GM19193 (cell line): ENCODE measurements around the gene ITM2C.
A peak's percentile ranks its signal among the peaks of the same experiment; 100 is the strongest.

Source experiments
- POLR2A ChIP-seq: IDR thresholded peaks from 4 replicates; pipeline ENCODE4 v1.6.1; 2011; ENCODE audit not compliant: insufficient read depth, insufficient read length; ENCODE audit errors: extremely low read depth

Gene ITM2C

GRCh38 chr2:230864605-230865306, at the start of gene ITM2C:
TSS of gene ITM2C (plus strand) at chr2:230864942. CDS start at chr2:230865026, 84 bp downstream.
- peak; percentile 70 for TF ChIP-seq POLR2A

- TF ChIP-seq POLR2A = no peak
Observed at GRCh38 chr2:230815088-230815487, 49.7 kb upstream of the ITM2C start.

GRCh38 chr2:230816735-230817134, 48.0 kb upstream of the ITM2C start:
- TF ChIP-seq POLR2A = no peak

GRCh38 chr2:230819433-230819832, 45.3 kb upstream of the ITM2C start:
- no peak for TF ChIP-seq POLR2A

GRCh38 chr2:230821261-230821990, 43.3 kb upstream of the ITM2C start:
- no peak for TF ChIP-seq POLR2A

- TF ChIP-seq POLR2A = peak; percentile 30
Observed at GRCh38 chr2:230821991-230822520, 42.7 kb upstream of the ITM2C start.

- TF ChIP-seq POLR2A = peak; percentile 22
Observed at GRCh38 chr2:230823264-230823964, 41.3 kb upstream of the ITM2C start.

- no peak for TF ChIP-seq POLR2A
Observed at GRCh38 chr2:230824406-230824978, 40.2 kb upstream of the ITM2C start.

GRCh38 chr2:230825354-230825753, 39.4 kb upstream of the ITM2C start:
- TF ChIP-seq POLR2A = no peak

GRCh38 chr2:230827774-230828271, 36.9 kb upstream of the ITM2C start:
- TF ChIP-seq POLR2A = no peak

GRCh38 chr2:230828272-230828961, 36.3 kb upstream of the ITM2C start:
- no peak for TF ChIP-seq POLR2A

GRCh38 chr2:230829293-230829692, 35.4 kb upstream of the ITM2C start:
- TF ChIP-seq POLR2A = no peak

- TF ChIP-seq POLR2A = no peak
Observed at GRCh38 chr2:230829959-230830358, 34.8 kb upstream of the ITM2C start.

- TF ChIP-seq POLR2A = no peak
Observed at GRCh38 chr2:230830428-230830827, 34.3 kb upstream of the ITM2C start.
